Forelimb muscle (tissue), 1 donor: ENCODE results near the gene UFSP1. TPM values are rescaled to one million over a fixed set of nuclear protein-coding genes. Genes with fewer than 3 reads are reported as not detected.
"Not testable (repeated sequence)": the region's sequence is repeated elsewhere in the genome, so short reads cannot be mapped to it uniquely, and the experiment has no call there.

ENCODE experiments used
- DNase-seq: peaks from one replicate; pipeline ENCODE4 v3.0.0-alpha.2; 2013; ENCODE audit warnings: low read depth
- polyA plus RNA-seq: library from polyadenylated mRNA; unstranded; fragments of 120-200 nt; gene quantifications from one replicate; pipeline ENCODE4 v1.2.1, GENCODE V29; 2013; ENCODE audit not compliant: insufficient read length

Gene UFSP1
- polyA plus RNA-seq, 1 donor = 2.0 TPM

DNA sequence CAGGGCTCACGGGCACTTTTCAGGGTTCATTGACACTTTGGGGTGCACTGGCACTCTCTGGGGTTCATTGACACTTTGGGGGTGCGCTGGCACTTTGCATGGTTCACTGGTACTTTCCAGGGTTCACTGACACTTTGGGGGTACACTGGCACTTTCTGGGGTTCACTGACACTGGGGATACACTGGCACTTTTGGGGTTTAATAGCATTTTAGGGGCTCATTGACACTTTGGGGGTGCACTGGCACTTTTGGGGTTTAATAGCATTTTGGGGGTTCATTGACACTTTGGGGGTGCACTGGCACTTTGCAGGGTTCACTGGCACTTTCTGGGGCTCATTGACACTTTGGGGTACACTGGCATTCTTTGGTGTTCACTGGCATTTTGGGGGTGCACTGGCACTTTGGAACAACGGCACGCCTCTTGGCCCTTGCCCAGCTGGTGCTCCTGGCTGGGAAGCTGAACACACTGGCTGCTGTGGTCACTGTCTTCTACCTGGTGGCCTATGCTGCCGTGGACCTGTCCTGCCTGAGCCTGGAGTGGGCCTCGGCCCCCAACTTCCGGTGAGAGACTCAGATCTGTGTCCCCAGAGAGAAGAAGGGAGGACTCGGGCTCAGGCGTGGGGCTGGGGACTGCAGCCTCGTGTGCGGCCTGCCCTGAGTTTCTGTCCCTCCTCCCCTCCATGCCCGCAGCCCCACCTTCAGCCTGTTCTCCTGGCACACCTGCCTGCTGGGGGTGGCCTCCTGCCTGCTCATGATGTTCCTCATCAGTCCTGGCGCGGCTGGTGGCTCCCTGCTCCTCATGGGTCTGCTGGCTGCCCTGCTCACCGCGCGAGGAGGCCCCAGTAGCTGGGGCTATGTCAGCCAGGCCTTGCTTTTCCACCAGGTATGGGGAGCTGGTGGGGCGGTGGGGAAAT, 28.6 kb downstream of the UFSP1 start:
- DNase-seq = no peak

DNA sequence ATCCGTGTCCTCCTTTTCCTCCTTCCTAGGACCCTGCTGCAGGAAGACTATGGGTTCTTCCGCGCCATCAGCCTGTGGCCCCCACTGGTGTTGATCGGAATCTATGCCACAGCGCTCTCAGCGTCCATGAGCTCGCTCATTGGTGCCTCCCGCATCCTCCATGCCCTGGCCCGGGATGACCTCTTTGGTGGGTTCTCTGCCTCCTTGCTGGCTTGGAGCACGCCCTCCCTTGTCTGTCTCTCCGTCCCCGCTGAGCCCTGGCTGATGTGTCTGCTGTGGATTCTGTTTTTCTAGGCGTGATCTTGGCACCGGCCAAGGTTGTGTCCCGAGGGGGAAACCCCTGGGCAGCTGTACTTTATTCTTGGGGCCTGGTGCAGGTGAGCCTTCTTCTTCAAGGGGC, 29.7 kb downstream of the UFSP1 start:
- DNase-seq = no peak

DNA sequence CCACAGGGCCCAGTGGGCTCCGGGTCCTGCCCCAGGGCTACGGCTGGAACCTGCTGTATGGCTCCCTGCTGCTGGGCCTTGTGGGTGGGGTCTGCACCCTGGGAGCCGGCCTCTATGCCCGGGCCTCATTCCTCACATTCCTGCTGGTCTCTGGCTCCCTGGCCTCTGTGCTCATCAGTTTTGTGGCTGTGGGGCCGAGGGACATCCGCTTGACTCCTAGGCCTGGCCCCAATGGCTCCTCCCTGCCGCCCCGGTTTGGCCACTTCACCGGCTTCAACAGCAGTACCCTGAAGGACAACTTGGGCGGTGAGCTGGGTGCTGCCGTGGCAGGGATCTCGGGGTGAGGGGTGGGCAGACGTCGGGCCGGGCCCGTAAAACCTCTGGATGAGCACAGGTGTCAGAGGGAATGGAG, 32.6 kb downstream of the UFSP1 start:
- no peak for DNase-seq

DNA sequence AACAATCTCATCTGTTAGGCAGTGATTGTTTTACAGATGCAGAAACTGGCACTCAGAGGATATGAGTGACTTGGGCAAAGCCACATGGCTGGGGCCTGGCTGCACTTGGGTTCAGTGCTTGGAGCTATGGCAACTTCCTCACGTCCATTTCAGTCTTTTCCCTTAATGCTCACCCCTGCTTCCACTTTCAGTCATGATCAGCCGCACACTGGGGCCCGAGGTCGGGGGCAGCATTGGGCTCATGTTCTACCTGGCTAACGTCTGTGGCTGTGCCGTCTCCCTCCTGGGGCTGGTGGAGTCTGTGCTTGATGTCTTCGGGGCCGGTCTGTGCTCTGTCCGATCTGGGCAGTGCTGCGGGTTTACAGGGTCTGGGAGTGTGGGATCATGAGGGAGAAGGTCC, 34.0 kb downstream of the UFSP1 start:
- DNase-seq = no peak

DNA sequence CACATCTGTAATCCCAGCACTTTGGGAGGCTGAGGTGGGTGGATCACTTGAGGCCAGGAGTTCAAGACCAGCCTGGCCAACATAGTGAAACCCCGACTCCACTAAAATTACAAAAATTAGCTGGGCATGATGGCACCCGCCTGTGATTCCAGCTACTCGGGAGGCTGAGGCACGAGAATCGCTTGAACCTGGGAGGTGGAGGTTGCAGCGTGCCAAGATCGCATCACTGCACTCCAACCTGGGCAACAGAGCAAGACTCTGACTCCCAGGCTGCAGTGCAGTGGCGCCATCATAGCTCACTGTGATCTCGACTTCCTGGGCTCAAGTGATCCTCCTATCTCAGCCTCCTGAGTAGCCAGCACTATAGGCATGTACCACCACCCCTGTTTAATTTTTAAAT, 34.6 kb downstream of the UFSP1 start:
- DNase-seq = not testable (repeated sequence)

DNA sequence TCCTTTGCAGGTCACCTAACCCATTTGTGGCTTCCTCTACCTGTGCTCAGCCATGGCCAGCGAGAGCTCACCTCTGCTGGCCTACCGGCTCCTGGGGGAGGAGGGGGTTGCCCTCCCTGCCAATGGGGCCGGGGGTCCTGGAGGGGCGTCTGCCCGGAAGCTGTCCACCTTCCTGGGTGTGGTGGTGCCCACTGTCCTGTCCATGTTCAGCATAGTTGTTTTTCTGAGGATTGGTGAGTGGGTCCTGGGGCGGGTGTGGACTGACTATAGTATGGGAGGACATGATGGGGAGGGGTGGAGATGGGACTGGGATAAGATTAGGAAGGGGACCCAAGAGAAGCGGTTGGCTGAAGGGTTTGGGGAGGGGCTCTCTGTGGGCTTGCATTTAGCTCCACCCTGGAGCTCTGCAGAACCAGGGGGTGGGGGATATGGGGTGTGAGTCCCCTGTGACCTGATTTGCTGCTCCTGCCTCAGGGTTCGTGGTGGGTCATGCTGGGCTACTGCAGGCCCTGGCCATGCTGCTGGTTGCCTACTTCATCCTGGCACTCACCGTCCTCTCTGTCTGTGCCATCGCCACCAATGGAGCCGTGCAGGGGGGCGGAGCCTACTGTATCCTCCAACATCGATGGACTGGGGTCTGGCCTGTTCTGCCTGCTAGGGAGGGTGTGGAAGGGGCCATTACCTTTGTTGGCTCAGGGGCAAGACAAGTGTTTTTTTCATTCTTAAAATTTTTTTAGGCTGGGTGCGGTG, 35.2 kb downstream of the UFSP1 start:
- DNase-seq = no peak

DNA sequence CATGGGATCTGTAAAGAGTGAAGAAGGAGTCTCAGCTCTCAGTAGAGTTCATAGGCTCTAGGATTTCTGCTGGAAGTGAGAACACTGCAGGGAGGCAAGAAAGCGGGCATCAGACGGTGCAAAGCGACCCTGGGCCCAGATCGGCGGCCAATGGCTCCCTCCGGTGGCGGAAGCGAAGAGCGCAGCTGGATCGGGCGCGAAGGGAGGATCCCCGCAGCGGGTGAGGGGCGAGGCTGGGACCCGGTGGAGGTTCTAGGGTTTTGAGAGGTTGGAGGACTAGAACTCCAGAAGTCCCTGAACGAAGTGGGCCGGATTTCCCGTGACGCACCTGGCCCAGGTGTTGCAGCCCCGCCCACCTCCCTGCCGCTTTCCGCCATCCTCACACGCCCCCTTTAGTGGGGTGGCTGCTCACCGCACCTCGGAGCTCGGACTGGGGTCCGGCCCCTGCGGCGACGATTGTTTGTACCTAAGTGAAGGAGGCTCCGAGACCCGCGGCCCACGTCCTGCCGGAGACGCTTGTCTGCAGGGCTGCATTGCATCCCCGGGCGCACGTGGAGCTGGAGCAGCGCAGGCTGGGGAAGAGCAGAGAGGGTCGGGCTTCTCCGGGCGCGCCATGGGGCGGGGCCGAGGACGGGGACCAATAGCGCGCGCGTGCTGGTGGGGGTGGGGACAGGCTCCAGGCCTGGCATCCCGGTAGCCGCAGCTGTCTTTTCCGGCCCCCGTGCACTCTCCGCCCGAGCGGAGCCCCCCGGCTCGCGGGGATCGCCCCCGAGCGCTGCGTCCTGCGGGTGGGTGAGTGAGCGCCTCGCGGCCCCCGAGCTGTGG, 37.3 kb downstream of the UFSP1 start, which contains the start of gene SLC12A9:
TSS of gene SLC12A9 (plus strand) at position 666 of the 825 bp plus-strand sequence. CDS start 1,485 bp downstream, outside the sequence.
- no peak for DNase-seq

DNA sequence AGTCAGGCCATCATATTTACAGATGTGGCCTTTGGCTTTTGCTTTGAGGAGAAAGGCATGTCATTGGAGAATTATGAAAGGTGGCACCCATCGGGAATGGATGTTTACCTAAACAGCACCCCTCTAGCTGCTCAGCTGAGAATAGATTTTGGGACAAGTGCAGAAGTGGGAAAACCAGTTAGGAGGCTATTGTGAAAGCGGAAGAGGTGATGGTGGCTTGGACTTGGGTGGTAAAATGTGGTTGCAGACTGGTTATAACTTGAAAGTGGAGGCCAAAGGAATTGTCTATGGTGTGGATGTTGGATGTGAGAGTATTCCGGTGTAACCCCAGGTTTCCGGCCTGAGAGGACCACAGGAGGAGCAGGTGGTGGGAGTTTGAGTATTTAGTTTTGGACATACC, 42.2 kb downstream of the UFSP1 start:
- no peak for DNase-seq

DNA sequence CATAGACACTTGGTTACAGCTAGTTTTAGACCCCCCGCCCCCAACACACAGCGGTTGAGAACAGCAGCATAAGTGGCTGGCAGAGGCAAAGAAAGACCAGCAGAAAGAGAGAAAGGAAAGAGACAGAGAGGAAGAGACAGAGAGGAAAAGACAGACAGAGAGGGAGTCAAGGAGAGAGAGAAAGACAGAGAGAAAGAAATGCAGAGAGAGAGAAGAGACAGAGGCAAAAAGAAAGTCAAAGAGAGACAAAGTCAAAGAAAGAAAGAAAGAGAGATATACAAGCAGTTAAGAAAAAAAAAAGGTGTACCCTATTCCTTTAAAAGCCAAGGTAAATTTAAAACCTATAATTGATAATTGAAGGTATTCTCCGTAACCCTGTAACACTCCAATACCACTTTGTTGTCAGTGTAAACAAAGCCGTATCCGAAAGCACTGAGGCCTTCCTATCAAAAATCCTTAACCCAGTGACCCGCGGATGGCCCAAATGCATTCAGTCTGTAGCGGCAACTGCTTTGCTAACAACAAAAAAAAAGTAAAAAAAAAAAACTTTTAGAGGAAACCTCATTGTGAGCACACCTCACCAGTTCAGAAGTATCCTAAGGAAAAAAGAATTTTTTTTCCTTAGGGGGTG, 48.9 kb downstream of the UFSP1 start:
- DNase-seq = no peak

DNA sequence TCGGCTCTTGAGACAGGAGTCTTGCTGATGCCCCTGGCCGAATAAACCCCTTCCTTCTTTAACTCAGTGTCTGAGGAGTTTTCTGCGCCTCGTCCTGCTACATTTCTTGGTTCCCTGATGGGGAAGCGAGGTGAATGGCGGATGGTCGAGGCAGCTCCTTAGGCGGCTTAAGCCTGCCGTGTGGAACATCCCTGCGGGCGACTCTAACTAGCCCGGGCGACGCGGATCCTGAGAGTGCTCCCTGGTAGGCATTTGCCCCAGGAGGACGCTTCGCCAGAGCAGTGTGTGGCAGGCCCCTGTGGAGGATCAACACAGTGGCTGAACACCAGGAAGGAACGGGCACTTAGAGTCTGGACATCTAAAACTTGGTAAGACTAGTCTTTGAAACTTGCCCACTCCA, 50.2 kb downstream of the UFSP1 start:
- no peak for DNase-seq

Other genes with a start within 250 kb of the UFSP1 start
- gene TFR2, start 248.2 kb downstream of the UFSP1 start, polyA plus RNA-seq = 0.90 TPM
- gene ACTL6B, start 233.3 kb downstream of the UFSP1 start, polyA plus RNA-seq = not detected
- 139 TPM for gene GNB2, start 216.0 kb downstream of the UFSP1 start, polyA plus RNA-seq
- gene GIGYF1, start 195.5 kb downstream of the UFSP1 start, polyA plus RNA-seq = 30.2 TPM
- 21.0 TPM for gene POP7, start 183.6 kb downstream of the UFSP1 start, polyA plus RNA-seq
- 0.18 TPM for gene EPO, start 169.2 kb downstream of the UFSP1 start, polyA plus RNA-seq
- gene ZAN, start 156.1 kb downstream of the UFSP1 start, polyA plus RNA-seq = not detected
- 38.8 TPM for gene EPHB4, start 62.2 kb downstream of the UFSP1 start, polyA plus RNA-seq
- 20.7 TPM for gene SLC12A9, start 37.0 kb downstream of the UFSP1 start, polyA plus RNA-seq
- 41.1 TPM for gene TRIP6, start 22.3 kb downstream of the UFSP1 start, polyA plus RNA-seq
- gene SRRT, start 14.6 kb downstream of the UFSP1 start, polyA plus RNA-seq = 98.4 TPM
- gene ACHE, start 6.2 kb upstream of the UFSP1 start, polyA plus RNA-seq = 67.1 TPM
- 0.10 TPM for gene MUC3A, start 59.8 kb upstream of the UFSP1 start, polyA plus RNA-seq
- 0.48 TPM for gene MUC12, start 79.8 kb upstream of the UFSP1 start, polyA plus RNA-seq
- not detected for gene MUC17, start 130.4 kb upstream of the UFSP1 start, polyA plus RNA-seq
- 7.6 TPM for gene TRIM56, start 195.8 kb upstream of the UFSP1 start, polyA plus RNA-seq
- gene SERPINE1, start 237.4 kb upstream of the UFSP1 start, polyA plus RNA-seq = 5.6 TPM